Testis (tissue), 3 donors: ENCODE results near the gene RNF213. TPM values are rescaled to one million over a fixed set of nuclear protein-coding genes. Genes with fewer than 3 reads are reported as not detected.

Experiments used
- DNase-seq: peaks from one replicate; pipeline ENCODE4 v3.0.0-alpha.2; 2019
- H3K27ac ChIP-seq, 2 donors: fragments of 200-600 bp; sonication (generic); one replicate each; pipeline ENCODE4 v1.5.1; 2019
- H3K27me3 ChIP-seq: fragments of 200-600 bp; sonication (generic); one replicate; pipeline ENCODE4 v1.5.1; 2019
- H3K36me3 ChIP-seq: fragments of 200-600 bp; sonication (generic); one replicate; pipeline ENCODE4 v1.5.1; 2017; ENCODE audit warnings: low read depth; ENCODE audit errors: missing control alignments
- H3K4me1 ChIP-seq: fragments of 200-600 bp; sonication (generic); one replicate; pipeline ENCODE4 v1.5.1; 2019
- H3K4me3 ChIP-seq, 2 donors: fragments of 200-600 bp; sonication (generic); one replicate each; pipeline ENCODE4 v1.5.1; 2017 to 2019
- H3K9me3 ChIP-seq: fragments of 200-600 bp; sonication (generic); one replicate; pipeline ENCODE4 v1.5.1; 2017
- POLR2A ChIP-seq: fragments of 450-650 bp; IDR thresholded peaks from one replicate; pipeline ENCODE4 v1.6.1; 2017; ENCODE audit warnings: antibody characterized with exemption, mild to moderate bottlenecking, moderate library complexity
- WGBS, 2 donors: methylation state at CpG; one replicate each; pipeline ENCODE4 v1.1.5; 2018; 5-methylcytosine and 5-hydroxymethylcytosine counted together
- intact Hi-C: fragments of 100-400 bp; cut with DNase I; formaldehyde crosslinking; loops from one replicate; pipeline ENCODE4 v1.15.1; 2023; ENCODE audit warnings: low total_unique reads
- microRNA-seq, 2 donors: library from miRNA; unstranded; fragments of <30 nt; microRNA quantifications; one replicate each; pipeline ENCODE4, GENCODE V29; 2016; ENCODE audit warnings: borderline number of aligned reads in 2 of 2, borderline replicate concordance in 1 of 2
- polyA plus RNA-seq: library from polyadenylated mRNA; stranded (reverse); fragments of 350-450 nt; fragmentation: Illumina TruSeq; extraction: RNeasy Lipid Tissue Mini Kit (QIAGEN cat#74804); gene quantifications from one replicate; pipeline ENCODE4 v1.2.3, GENCODE V29; 2014; ENCODE audit warnings: low read depth, low replicate concordance; ENCODE audit not compliant: insufficient read depth
- small RNA-seq, 2 donors: library from RNA; depleted of rRNA; stranded (forward); fragments of <200 nt; gene quantifications; one replicate each; pipeline ENCODE3, GENCODE V24; 2016
- total RNA-seq, 2 donors: library from RNA; depleted of rRNA; stranded (reverse); fragments of >200 nt; gene quantifications; one replicate each; pipeline ENCODE4 v1.2.3, GENCODE V29; 2016
- TF ChIP-seq, protein P1 (sequence below), 3 experiments: fragments of 450-650 bp in 2 of 3; fragments of 200-600 bp in 1 of 3; sonication (generic) in 1 of 3; IDR thresholded peaks; one replicate each; pipeline ENCODE4 v1.5.1; 2016 to 2019; ENCODE audit warnings: antibody characterized with exemption in 3 of 3, mild to moderate bottlenecking in 2 of 3, moderate library complexity in 1 of 3

RNF213 gene
- total and polyA plus RNA-seq, 3 donors from 2014 or later = 25.3 to 68.9 (median 66.9) TPM

DNA sequence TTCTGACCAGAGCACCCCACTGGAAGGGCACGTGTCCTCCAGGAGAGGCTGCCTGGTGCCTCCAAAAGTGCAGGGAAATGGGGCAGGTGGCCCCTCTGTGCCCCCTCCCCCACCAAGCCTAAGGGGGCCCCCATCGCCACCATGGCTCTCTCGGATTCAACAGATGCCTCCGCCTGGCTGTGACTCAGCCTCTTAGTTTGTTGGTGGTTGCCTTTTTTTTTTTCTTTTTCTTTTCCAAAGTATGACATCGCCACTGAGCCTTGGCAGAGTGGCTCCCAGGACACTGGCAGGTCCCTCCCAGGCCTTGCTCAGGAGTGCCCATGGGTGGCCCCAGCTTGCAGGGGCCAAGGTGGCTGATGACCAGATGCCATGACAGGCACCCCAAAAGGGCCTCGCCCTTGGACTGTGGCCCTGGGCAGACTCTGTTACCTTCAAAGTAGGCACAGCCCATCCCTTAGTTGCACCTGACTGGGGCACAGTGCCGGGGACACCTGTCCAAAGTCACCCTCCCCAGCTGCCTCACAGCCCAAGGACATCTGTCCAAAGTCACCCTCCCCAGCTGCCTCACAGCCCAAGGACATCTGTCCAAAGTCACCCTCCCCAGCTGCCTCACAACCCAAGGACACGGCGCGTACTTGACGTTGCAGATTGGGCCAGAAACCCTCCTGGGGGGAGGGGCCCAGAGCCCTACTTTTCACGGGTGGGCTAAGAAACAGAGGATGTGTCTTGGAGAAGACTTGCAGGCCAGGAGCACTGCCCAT, 186.2 kb downstream of the RNF213 start:
- DNase-seq = no peak
- intact Hi-C loops = no loop called here
- H3K4me1 ChIP-seq = no peaks in the 10 kb centered on the region
- no peaks in the 10 kb centered on the region for H3K36me3 ChIP-seq
- no peak overlapping the region for H3K27ac ChIP-seq
- no peak for TF ChIP-seq POLR2A
- TF ChIP-seq, protein P1, sequence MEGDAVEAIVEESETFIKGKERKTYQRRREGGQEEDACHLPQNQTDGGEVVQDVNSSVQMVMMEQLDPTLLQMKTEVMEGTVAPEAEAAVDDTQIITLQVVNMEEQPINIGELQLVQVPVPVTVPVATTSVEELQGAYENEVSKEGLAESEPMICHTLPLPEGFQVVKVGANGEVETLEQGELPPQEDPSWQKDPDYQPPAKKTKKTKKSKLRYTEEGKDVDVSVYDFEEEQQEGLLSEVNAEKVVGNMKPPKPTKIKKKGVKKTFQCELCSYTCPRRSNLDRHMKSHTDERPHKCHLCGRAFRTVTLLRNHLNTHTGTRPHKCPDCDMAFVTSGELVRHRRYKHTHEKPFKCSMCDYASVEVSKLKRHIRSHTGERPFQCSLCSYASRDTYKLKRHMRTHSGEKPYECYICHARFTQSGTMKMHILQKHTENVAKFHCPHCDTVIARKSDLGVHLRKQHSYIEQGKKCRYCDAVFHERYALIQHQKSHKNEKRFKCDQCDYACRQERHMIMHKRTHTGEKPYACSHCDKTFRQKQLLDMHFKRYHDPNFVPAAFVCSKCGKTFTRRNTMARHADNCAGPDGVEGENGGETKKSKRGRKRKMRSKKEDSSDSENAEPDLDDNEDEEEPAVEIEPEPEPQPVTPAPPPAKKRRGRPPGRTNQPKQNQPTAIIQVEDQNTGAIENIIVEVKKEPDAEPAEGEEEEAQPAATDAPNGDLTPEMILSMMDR (IDR thresholded peaks at IDR 0.05) = no peak
- no peaks in the 10 kb centered on the region for H3K9me3 ChIP-seq
- WGBS, 2 donors = 57 to 90% methylated on average over 7 to 12 of the region's 12 CpGs
- H3K4me3 ChIP-seq = no peak overlapping the region
- no peaks in the 10 kb centered on the region for H3K27me3 ChIP-seq

DNA sequence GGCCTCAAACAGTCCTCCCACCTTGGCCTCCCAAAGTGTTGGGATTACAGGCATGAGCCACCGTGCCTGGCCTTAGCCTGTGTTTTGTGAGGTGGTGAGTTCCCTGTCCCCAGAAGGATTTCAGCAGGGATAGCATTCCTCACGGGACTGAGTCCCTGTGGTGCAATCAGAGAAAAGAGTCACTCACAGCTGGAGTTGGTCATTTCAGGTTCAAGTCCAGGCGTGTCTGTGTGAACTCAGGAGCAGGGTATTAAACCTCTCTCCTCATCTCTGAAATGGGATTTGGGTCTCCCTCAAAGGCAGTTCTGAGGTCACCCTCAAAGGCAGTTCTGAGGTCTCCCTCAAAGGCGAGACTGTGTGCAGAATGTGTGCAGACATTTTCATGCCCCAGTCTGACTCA, 187.1 kb downstream of the RNF213 start:
- no peaks in the 10 kb centered on the region for H3K4me1 ChIP-seq
- no peaks in the 10 kb centered on the region for H3K36me3 ChIP-seq
- intact Hi-C loops = no loop called here
- H3K9me3 ChIP-seq = no peaks in the 10 kb centered on the region
- no peak for DNase-seq
- TF ChIP-seq, protein P1 (IDR thresholded peaks at IDR 0.05) = no peak
- no peak for TF ChIP-seq POLR2A
- H3K27ac ChIP-seq = no peak overlapping the region
- no peak overlapping the region for H3K4me3 ChIP-seq
- WGBS, 2 donors = 86 to 100% methylated on average over 3 to 4 of the region's 4 CpGs
- H3K27me3 ChIP-seq = no peaks in the 10 kb centered on the region

Small RNA genes lying within 50 kb of the gene (microRNA-seq; reads per million reads assigned to microRNA genes)
- gene MIR4730 = 0 reads per million in 2 donors

Small RNA genes lying within 50 kb of the gene (small RNA-seq; reads per million reads assigned to genes)
- 0 reads per million in 2 donors for gene MIR4730

Other genes starting within 250 kb of the RNF213 start
- gene TBC1D16, start 225.0 kb upstream of the RNF213 start, total RNA-seq = 10 to 100 TPM; 11.0 to 16.0 TPM
- gene TBC1D16, start 225.0 kb upstream of the RNF213 start, polyA plus RNA-seq = 11.7 TPM
- gene CCDC40, start 224.2 kb upstream of the RNF213 start, total RNA-seq = 10 to 100 TPM; 26.7 to 43.6 TPM
- 38.6 TPM for gene CCDC40, start 224.2 kb upstream of the RNF213 start, polyA plus RNA-seq
- gene GAA, start 159.3 kb upstream of the RNF213 start, total RNA-seq = 100 to 1,000 TPM; 166 to 190 TPM
- gene GAA, start 159.3 kb upstream of the RNF213 start, polyA plus RNA-seq = 155 TPM
- gene EIF4A3, start 113.7 kb upstream of the RNF213 start, total RNA-seq = 10 to 100 TPM; 67.1 to 85.6 TPM
- 99.3 TPM for gene EIF4A3, start 113.7 kb upstream of the RNF213 start, polyA plus RNA-seq
- gene CARD14, start 90.8 kb upstream of the RNF213 start, total RNA-seq = 1 to 10 TPM; 3.5 to 6.1 TPM
- 2.1 TPM for gene CARD14, start 90.8 kb upstream of the RNF213 start, polyA plus RNA-seq
- 10 to 100 TPM; 29.7 to 50.3 TPM for gene SGSH, start 40.5 kb upstream of the RNF213 start, total RNA-seq
- gene SGSH, start 40.5 kb upstream of the RNF213 start, polyA plus RNA-seq = 19.8 TPM
- gene SLC26A11, start 40.4 kb upstream of the RNF213 start, total RNA-seq = 10 to 100 TPM; 16.9 to 19.0 TPM
- 8.4 TPM for gene SLC26A11, start 40.4 kb upstream of the RNF213 start, polyA plus RNA-seq
- gene ENDOV, start 154.3 kb downstream of the RNF213 start, total RNA-seq = 10 to 100 TPM; 55.2 to 63.9 TPM
- 41.4 TPM for gene ENDOV, start 154.3 kb downstream of the RNF213 start, polyA plus RNA-seq
- gene NPTX1, start 215.8 kb downstream of the RNF213 start, total RNA-seq = 1 to 10 TPM; 1.7 to 3.8 TPM
- gene NPTX1, start 215.8 kb downstream of the RNF213 start, polyA plus RNA-seq = 3.7 TPM